ENCODE data around the gene ORC6.

The ORC6 gene

DNA sequence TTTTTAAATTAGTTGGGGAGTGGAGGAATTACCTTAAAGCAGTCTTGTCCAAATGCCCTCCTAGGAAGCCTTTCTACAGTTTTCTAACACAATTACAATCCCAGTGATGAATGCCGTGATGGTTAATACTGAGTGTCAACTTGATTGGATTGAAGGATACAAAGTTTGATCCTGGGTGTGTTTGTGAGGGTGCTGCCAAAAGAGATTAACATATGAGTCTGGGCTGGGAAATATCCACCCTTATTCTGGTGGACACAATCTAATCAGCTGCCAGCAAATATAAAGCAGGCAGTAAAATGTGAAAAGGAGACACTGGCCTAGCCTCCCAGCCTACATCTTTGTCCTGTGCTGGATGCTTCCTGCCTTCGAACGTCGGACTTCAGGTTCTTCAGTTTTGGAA, 12.2 kb downstream of the ORC6 start:
- DNase-seq (ENCODE audit: low spot score) = no peak

DNA sequence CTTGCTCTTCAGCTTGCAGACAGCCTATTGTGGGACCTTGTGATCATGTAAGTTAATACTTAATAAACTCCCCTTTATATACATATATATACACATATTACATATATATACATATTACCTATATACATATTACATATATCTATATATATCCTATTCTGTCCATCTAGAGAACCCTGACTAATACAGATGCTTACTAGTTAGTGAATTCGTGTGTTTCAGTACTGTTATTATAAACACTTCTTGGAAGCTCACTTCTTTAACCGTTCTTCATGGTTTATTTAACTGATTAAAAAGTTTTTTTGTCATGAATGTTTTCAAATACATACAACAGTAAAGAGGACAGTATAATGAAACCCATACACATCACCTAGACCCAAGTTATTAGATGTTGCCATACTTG, 12.6 kb downstream of the ORC6 start:
- no peak for DNase-seq (ENCODE audit: low spot score)

DNA sequence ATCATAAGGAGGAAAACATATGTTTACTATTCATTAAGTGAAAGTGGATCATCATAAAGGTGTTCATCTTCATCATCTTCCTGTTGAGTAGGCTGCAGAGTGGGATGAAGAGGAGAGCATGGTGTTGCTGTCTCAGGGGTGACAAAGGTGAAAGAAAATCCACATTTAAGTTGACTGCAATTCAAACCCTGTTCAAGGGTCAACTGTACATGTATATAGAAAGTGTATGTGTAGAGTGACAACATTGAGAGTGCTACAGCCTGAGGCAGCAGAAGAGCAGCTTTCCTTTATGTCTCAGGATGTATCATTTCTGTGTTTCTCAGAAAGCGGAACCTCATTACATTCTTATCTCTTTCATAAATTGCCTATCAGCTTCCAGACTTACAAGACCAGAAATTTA, 17.2 kb downstream of the ORC6 start:
- no peak for DNase-seq (ENCODE audit: low spot score)

DNA sequence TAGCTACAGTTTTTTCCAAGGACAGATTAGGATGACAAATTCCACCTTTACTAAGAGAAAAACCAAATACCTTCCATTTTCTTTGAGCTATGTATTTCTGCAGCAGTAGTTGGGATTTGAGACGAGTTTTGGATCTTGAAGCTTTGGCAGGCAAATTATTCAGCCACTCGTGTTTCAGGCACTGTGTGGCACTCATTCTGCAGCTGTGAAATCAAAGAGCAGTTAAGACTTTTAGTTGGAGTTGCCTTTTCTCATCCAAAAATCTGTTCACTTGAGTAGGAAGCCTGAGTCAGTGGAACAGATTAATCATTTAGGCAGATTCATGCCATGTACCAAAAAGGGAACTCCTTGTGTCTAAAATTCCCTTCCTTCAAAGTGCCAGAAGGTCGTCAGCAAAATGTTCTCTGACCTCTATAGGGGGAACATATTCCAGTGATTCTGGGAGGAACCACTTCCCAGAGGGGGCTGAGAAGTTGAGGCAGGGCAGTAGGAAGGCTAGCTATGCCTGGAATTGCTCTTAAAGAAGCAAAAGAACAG, 20.1 kb downstream of the ORC6 start:
- DNase-seq (ENCODE audit: low spot score) = no peak

DNA sequence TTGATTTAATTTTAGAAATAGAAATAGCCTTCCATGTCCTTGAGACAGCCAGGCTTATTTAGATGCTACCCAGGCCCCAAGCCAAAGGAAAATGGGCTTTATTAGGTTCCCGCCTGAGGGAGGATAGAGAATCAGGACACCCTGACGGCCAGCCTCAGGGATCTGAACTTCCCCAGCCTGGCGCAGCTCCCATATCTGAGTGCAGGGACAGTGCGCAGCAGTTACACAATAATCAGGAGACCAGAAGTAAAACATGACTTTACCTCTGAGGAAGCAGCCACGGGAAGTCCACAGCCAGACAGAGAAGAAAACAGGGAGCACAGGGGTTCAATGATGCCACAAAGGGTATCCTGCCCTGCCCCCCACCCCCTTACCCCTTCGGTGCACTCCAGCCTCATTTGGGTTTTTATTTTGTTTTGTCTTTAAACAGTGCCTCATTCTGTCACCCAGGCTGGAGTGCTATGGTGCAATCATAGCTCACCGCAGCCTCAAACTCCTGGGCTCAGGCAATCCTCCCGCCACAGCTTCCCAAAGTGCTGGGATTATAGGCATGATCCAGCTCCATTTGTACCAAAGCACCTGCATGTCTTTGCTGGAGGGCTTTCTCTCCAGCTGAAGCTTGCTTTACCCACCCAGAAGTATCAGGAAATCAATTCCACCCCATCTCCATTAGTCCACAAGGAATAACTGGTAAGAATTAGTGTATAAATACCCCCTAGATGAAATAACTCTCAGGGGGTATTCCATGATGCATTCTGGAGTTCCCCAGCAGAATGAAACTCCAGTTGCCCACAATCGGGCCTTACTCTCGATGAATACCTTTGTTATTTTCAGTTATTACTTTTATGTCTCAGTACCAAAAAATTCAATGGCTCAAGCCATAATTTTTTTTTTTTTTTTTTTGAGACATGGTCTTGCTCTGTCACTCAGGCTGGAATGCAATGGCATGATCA, 21.9 kb downstream of the ORC6 start:
- no peak for DNase-seq (ENCODE audit: low spot score)

DNA sequence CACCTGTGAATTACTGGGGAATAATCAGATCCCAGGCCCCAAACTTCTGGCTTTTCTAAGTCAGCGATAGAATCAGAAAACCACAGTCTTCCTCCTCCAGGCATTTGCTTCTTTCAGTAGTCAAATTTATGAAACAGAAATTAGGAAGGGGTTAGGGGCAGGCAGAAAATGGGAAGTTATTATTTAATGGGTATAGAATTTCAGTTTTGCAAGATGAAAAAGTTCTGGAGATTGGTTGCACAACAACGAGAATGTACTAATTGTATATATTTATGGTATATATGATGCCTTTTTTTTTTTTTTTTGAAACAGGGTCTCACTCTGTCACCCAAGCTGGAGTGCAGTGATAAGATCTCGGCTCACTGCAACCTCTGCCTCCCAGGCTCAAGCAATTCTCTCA, 23.5 kb downstream of the ORC6 start:
- DNase-seq (ENCODE audit: low spot score) = no peak

DNA sequence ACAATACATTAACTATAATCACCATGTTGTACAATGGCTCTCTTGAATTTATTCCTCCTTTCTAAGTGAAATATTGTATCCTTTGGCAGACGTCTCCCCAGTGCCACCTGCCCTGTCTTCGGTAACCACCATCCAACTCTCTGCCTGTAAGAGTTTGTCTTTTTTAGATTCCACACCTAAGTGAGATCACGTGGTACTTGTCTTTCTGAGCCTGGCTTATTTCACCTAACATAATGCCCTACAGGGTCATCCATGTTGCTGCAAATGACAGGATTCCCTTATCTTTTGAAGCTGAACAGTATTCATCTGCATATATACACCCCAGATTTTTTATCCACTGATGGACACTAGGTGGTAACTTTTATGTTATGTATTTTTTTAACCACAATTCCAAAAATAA, 24.2 kb downstream of the ORC6 start:
- DNase-seq (ENCODE audit: low spot score) = no peak

DNA sequence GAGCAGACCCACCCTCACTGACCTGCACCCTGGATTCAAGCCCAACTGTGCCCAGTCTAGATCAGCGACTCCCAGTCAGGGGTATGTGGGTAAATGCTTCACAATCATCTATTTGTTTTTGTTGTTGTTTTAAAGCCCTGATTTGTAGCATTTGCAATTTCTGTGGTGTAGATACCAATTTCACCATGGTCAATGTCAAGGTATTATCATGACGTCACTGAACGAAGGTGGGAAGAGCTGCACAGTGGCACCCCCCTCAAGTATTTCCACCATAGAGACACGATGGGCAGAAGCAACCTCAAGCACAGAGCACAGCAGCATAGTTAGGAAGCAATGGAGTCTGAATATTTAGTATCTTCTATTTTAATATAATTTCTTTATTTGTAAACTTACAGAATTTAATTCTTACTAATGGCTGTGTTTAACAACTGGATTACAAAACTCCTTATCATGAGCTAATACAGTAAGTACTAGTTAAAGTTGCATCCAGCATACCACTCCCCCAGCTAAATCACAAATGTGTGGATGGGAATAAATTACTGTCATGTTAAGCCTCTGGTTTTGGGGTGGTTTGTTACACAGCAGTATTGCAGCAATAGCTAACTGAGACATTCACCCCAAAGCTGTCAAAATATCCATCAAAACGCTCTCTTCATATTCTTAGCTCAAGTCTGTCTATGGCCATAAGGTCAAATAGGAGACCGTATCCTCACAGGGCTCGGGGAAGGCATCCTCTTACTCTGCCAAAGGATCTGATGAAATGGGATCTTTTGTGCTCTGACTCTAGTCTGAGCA, 25.5 kb downstream of the ORC6 start:
- DNase-seq (ENCODE audit: low spot score) = no peak

DNA sequence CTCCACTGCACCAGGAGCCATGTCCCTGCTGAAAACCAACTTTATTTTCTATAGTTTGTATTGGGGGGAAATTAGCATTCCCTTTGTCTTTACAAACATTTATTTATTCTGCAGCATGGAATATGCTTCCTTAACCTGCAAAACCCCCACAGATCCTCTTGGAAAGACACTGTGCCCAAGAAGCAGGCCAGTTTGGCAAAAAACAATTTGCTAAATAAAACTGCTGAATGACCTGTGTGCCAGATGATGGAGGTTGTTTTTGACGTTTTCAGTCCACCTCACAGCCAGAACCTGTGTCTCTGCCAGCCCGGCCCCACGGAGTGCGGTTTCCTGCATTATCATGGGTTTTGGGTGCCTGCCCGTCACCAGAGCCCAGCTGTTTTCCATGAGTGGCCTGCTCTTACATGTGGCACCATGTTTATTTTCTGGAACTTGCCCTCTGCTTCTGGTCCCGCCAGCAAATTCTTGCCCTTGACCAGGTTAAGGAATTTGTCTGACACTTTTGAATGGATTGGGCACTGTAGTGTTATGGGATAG, 26.4 kb downstream of the ORC6 start:
- no peak for DNase-seq (ENCODE audit: low spot score)

DNA sequence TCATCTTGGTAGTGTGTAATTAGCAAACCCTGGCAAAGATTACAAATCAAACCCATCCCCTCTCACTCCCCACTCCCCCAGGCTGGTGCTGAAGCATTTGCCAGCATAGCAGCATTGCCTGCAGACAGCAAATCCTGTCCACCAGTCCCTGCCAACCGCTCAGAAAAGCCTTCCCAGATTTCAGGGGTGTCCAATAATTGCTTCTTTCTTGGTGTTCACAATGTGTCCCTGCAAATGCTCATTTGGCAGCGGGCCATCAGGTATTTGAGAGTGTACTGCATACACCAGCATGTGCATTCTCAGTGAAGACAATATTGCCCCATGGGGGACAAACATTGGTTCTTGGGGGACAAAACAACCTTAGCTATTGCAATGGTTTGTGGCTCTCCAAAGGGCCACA, 28.2 kb downstream of the ORC6 start:
- no peak for DNase-seq (ENCODE audit: low spot score)

DNA sequence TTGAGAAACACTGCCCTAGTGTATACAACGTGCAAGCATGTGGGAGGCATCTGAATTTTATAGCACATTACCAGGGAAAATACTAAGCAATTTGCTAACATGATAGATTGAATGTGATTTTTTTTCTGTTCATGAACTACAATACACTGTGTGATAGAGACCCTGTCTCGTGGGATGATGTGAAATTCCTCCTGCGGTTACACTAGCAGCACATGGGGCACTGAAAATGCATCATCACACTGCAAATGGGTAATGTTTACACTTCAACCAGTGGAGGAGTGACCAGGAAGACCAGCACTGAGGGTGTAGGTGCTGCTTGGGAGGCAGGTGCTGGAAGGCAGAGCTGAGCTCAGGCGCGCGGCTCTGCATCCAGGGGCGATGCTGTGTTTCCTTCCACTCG, 28.8 kb downstream of the ORC6 start:
- no peak for DNase-seq (ENCODE audit: low spot score)

DNA sequence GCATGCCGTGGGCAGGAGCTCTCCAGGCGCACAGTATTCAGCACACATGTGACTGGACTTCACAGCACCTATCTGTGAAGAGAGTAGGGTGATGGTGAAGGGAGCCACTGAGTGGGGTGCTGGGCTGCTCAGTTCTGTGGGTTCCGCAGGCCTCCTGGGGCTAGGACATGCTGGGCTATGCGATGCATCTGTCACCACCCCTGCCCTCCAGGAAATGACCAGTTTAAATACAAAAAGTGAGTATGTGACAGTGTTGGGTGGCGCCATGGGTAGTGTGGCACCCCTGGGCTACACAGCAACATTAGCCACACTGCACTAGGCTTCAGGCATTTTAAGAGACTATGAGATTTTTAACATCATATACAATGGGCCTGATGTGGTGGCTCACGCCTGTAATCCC, 30.1 kb downstream of the ORC6 start:
- DNase-seq (ENCODE audit: low spot score) = no peak

DNA sequence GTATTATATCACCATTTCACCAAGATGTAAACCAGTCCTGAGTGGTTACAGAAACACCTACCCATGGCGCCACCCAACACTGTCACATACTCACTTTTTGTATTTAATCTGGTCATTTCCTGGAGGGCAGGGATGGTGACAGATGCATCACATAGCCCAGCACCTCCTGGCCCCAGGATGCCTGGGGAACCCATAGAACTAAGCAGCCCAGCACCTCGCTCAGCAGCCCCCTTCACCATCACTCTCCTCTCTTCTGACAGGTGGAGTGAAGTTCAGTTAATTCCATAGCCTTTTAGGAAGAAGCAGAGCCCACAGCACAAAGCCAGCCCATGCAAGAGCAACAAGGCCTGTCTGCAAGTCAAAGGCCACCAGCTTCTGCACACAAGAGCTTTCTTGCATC, 31.2 kb downstream of the ORC6 start:
- no peak for DNase-seq (ENCODE audit: low spot score)

DNA sequence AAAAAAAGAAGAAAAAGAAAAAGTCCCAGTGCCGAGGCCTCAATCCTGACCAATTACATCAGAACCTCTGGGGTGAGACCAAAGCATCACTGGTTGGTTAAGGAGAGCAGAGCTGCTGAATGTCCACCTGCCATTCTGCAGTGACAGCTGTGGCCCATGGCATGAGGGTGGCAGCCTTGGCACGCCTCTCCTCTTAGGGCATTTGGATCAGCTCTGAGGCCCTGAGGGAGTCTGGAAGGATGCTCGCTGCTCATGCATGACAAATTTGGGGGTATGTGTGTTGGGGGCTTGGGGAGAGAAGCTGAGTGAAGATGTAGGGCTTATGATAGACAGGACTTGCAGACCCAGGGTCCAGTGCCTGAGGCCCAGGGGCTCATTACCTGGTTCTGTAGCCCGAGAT, 32.4 kb downstream of the ORC6 start:
- DNase-seq (ENCODE audit: low spot score) = no peak

DNA sequence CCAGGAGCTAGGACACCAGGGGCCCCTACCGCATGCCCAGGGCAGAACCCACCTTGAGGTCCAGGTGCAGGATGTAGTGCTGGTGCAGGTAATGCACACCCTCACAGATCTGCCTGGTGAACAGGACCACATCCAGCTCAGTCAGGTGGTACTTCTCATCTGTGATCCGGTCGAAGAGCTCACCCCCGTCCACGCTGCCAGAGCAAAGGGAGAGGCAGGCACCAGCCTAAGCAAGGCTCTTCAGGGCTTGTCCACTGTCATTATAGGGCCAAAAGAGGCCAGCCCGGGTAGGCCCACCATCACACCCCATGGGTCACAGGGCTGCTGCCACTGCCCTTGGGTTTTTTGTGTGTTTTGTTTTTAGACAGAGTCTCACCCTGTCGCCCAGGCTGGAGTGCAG, 37.7 kb downstream of the ORC6 start:
- DNase-seq (ENCODE audit: low spot score) = no peak

DNA sequence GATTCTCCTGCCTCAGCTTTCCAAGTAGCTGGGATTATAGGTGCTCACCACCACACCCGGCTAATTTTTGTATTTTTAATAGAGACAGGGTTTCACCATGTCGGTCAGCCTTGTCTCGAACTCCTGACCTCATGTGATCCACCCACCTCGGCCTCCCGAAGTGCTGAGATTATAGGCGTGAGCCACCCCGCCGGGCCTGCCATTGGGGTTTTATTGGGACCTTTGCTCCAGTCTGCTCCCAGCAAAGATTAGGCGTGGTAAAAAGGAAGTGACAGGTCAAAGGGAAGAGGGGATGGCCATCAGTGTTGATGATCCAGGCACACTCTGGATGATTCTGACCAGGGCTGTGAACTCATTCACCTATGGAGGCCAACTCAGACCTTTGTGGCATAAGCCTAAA, 38.2 kb downstream of the ORC6 start:
- DNase-seq (ENCODE audit: low spot score) = no peak

DNA sequence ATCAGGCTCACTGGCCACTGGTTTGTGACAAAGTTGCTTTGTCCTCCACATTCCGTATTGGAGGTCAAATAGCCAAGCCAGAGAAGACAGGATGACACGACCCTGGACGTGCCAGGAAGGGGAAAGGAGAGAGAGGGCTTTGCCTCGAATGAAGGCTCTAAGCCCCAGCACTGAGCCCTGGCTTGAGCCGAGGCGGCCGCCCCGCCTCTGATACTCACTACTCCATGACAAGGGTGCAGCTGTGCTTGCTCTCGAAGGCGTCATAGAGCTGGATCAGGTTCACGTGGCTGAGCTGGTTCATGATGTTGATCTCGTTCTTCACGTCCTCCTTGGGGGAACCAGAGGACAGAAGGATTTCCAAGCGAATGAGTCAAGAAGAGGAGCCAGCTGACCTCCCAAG, 39.3 kb downstream of the ORC6 start:
- no peak for DNase-seq (ENCODE audit: low spot score)

DNA sequence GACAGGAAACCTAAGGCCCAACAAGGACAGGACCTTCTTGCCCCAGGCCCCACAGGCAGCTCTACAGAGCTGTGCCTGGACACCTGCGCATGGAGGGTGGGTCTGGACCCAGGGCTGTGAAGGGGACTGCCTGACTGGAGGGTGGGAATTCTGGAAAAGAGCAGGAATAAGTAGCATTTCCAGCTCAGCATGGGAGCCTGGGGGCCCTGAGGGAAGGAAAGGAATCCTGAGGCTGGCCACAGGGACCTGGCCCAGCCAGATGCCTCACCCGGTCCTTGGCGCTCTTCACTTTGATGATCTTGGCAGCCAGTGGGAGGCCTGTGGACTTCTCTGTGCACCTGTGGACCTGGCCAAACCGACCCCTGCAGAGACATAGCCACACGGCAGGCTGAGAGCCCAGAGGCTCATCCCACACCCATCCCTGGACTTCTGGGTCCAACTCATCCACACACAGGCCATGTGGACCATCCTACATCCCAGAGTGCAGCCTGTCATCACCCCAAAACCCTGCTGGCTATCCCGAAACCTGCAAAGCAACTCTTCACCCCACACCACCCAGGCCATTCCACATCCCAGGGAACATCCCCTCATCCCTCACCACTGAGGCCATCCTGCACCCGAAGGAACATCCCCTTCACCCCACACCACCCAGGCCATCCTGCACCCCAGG, 40.0 kb downstream of the ORC6 start:
- no peak for DNase-seq (ENCODE audit: low spot score)

DNA sequence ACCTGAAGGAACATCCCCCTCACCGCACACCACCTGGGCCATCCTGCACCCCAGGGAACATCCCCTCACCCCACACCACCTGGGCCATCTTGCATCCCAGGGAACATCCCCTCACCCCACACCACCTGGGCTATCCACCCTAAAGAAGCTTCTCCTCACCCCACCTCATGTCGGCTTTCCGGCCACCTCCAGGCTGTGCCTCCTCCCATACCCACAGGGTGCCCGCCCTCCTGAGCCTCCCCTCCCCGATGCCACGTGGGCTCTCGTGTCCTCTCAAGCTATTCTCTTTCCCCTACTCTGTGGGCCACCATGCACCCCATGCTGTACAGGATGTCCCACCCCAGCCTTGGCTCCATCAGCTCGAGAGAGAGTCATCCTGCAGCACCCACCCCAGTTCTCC, 40.7 kb downstream of the ORC6 start:
- DNase-seq (ENCODE audit: low spot score) = no peak

DNA sequence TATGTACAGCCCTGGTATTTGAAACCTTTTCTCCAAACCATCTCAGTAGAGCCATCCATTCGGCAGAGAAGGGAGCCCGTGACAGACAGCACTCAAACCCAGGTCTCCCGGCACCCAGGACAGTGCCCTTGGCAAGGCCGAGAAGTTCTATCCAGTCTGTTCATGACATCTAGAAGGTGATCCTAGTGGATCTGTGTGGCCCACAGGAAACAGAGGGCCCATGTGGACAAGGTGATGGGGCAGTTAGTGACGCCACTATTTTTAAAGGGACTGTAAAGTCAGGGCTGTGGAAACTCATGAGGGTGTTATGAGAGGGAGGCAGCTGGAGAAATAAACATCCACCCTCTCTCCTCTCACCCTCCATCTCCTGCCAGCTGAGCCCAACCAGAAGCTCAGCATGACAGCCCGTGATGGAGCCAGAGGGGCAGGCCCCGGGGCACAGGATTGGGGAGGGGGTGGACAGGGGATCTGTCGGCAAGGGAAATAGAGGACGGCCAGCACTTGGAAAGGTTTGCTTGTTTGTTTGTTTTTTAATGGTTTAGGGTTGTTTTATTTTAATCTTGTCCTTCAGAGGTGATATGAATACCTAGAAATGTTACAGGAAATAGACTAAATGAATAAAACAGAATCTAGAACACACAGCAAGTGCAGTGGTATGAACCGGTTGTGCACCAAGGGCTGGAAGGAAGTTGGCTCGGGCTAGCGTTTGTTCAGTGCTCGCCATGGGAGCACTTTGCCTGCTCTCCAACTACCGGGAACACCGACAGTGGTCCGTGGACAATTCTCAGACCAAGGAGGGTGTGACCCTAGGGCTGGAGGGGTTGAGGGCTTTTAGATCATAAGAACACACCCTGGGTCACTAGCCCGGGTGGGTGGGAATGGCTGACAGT, 41.6 kb downstream of the ORC6 start:
- DNase-seq (ENCODE audit: low spot score) = no peak

Measured in HuH-7 (cell line).